Left ventricle myocardium inferior (tissue), 1 donor: ENCODE measurements around the gene WNT7A. TPM values are rescaled to one million over a fixed set of nuclear protein-coding genes. Genes with fewer than 3 reads are reported as not detected.

Source experiments
- DNase-seq: peaks from one replicate; pipeline ENCODE4 v3.0.0-alpha.2; 2020
- H3K27ac ChIP-seq: fragments of 200-600 bp; replicated peaks from 2 replicates; pipeline ENCODE4 v1.8.0; 2021
- H3K27me3 ChIP-seq: fragments of 200-600 bp; 2 replicates; pipeline ENCODE4 v1.8.0; 2021; ENCODE audit warnings: low read depth
- H3K36me3 ChIP-seq: fragments of 200-600 bp; 2 replicates; pipeline ENCODE4 v1.8.0; 2021
- H3K4me1 ChIP-seq: fragments of 200-600 bp; 2 replicates; pipeline ENCODE4 v1.8.0; 2021
- H3K4me3 ChIP-seq: fragments of 200-600 bp; 2 replicates; pipeline ENCODE4 v1.8.0; 2021; ENCODE audit warnings: mild to moderate bottlenecking, moderate library complexity
- H3K9me3 ChIP-seq: fragments of 200-600 bp; replicated peaks from 2 replicates; pipeline ENCODE4 v1.8.0; 2021
- CTCF ChIP-seq: fragments of 200-600 bp; IDR thresholded peaks from 2 replicates; pipeline ENCODE4 v1.8.0; 2021; ENCODE audit warnings: antibody characterized with exemption, mild to moderate bottlenecking, borderline replicate concordance
- intact Hi-C: fragments of 100-400 bp; cut with micrococcal nuclease; formaldehyde crosslinking; loops from one replicate; pipeline ENCODE4 v1.11.0; 2022
- total RNA-seq: library from RNA; stranded (reverse); fragmentation: NEBNext Ultra II Directional; extraction: Animal tissue kit (Norgen Biotek cat#: 25700); gene quantifications from one replicate; pipeline ENCODE4 v1.2.1, GENCODE V29; 2021
- donor health status: DM: no; HTN: yes; CAD: no; lungs with severe emphysema.

WNT7A gene
- total RNA-seq, 1 donor from 2014 or later: not detected

- peaks cover 21% of the 10 kb centered on the region for H3K4me1 ChIP-seq
- intact Hi-C loops: no loop called here
Observed at GRCh38 chr3:13898346-13898745, 18.5 kb upstream of the WNT7A start.

GRCh38 chr3:13896473-13897154 lies 16.7 kb upstream of the WNT7A start:
- no peak for DNase-seq
- intact Hi-C loops: no loop called here

More at GRCh38 chr3:13898346-13898745, 18.5 kb upstream of the WNT7A start:
- no peak overlapping the region for H3K4me3 ChIP-seq
- H3K36me3 ChIP-seq: peaks cover 29% of the 10 kb centered on the region
- TF ChIP-seq CTCF: no peak
- DNase-seq: no peak
- H3K27me3 ChIP-seq: no peaks in the 10 kb centered on the region
- no peak overlapping the region for H3K27ac ChIP-seq
- peaks cover 40% of the 10 kb centered on the region for H3K9me3 ChIP-seq

GRCh38 chr3:13895155-13896105 lies 15.6 kb upstream of the WNT7A start:
- intact Hi-C loops: no loop called here
- peak overlapping the region; percentile 66 for H3K27ac ChIP-seq
- DNase-seq: peak; percentile 96
- H3K4me3 ChIP-seq: peak overlapping the region; percentile 75
- TF ChIP-seq CTCF: no peak
- H3K4me1 ChIP-seq: peaks cover 28% of the 10 kb centered on the region
- H3K36me3 ChIP-seq: peaks cover 2% of the 10 kb centered on the region
- peaks cover 18% of the 10 kb centered on the region for H3K9me3 ChIP-seq
- H3K27me3 ChIP-seq: no peaks in the 10 kb centered on the region

More at GRCh38 chr3:13896473-13897154, 16.7 kb upstream of the WNT7A start:
- TF ChIP-seq CTCF: peak; percentile 80
- Histone ChIP-seq H3K4me3 (peak overlapping the region; percentile 75), H3K4me1 (peaks cover 21% of the 10 kb centered on the region), H3K9me3 (peaks cover 30% of the 10 kb centered on the region), H3K27me3 (no peaks in the 10 kb centered on the region), H3K36me3 (peaks cover 14% of the 10 kb centered on the region), H3K27ac (no peak overlapping the region)

GRCh38 chr3:13894807-13895154 lies 14.9 kb upstream of the WNT7A start:
- peaks cover 11% of the 10 kb centered on the region for H3K9me3 ChIP-seq
- no peaks in the 10 kb centered on the region for H3K36me3 ChIP-seq
- DNase-seq: no peak
- H3K4me1 ChIP-seq: peaks cover 30% of the 10 kb centered on the region
- H3K4me3 ChIP-seq: peak overlapping the region; percentile 75
- TF ChIP-seq CTCF: no peak
- H3K27me3 ChIP-seq: no peaks in the 10 kb centered on the region
- no peak overlapping the region for H3K27ac ChIP-seq
- intact Hi-C loops: no loop called here

- Histone ChIP-seq H3K4me1 (peaks cover 30% of the 10 kb centered on the region), H3K4me3 (no peak overlapping the region), H3K27me3 (no peaks in the 10 kb centered on the region), H3K27ac (no peak overlapping the region), H3K9me3 (peaks cover 7% of the 10 kb centered on the region), H3K36me3 (no peaks in the 10 kb centered on the region)
- intact Hi-C loops: no loop called here
- no peak for TF ChIP-seq CTCF
- DNase-seq: no peak
Observed at GRCh38 chr3:13894096-13894806, 14.4 kb upstream of the WNT7A start.
